Renal cortical epithelial cell (primary cell): ENCODE results near the gene TRIM16. TPM values are rescaled to one million over a fixed set of nuclear protein-coding genes. Genes with fewer than 3 reads are reported as not detected.
"Not testable (repeated sequence)": the region's sequence is repeated elsewhere in the genome, so short reads cannot be mapped to it uniquely, and the experiment has no call there.

ENCODE experiments used
- DNase-seq: peaks from one replicate; pipeline ENCODE4 v3.0.0-alpha.2; 2011; ENCODE audit warnings: low read depth
- total RNA-seq: library from RNA; depleted of rRNA; stranded (reverse); fragments of >200 nt; gene quantifications from 2 replicates; pipeline ENCODE4 v1.2.3, GENCODE V29; 2014

TRIM16 gene
- total RNA-seq, 1 donor from 2014 or later: 71.0 TPM

DNA sequence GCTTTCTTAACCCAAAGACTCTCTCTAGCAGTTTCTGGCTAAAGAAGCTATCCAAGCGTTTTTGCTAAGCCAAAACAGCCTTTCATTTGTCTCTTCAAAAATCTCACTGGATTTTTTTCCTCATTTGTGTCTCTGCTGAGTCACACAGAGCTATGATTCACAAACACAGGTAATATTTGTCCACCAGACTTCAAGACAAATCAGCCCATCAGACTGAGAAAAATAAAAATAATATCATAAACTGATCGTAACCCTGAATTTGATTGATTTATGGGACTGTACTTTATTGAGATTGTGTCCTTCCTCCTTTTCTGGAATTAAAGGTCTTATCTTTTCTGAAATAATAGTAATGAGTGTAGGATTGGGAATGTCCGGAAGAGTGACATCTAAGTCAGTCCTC is 25.8 kb downstream of the TRIM16 start:
- peak; percentile 57 for DNase-seq

- peak; percentile 58 for DNase-seq
These were observed 26.2 kb downstream of the TRIM16 start for GRCh38 chr17:15657868-15658267.

DNA sequence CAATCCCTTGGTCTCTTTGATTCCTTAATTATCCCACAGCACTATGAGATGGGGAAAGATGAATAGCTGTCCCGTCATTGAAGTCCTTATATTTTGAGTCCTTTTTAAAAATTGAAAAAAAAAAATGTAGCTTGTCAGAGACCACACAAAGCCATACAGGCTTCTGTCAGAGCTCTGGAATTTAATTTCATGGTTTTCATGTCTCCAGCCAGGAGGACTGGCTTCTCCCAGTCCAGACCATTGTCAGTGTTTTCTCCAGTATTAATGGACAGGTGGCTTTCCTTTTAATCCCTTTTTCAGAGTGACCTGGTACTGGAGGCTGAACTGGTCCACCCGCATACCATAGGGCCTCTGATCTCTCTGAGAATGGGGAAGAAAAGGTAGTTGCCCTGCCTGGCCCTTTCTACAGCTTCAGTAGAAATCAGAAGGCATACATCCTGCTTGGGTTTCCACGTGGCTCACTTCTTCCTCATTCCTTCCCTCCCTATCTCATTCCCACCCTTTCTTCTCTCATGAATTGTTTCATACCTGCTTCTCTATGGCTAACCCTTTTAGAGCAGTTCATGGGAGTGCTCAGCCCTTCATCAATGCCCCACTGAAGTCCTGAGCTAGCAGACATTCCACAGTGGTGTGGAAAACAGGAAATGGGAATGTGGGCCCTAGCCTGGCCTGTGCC is 29.1 kb downstream of the TRIM16 start:
- peak; percentile 72 for DNase-seq

GRCh38 chr17:15654401-15654800 is 29.7 kb downstream of the TRIM16 start:
- DNase-seq: peak; percentile 42

GRCh38 chr17:15652960-15653359 is 31.2 kb downstream of the TRIM16 start:
- no peak for DNase-seq

GRCh38 chr17:15651583-15652110 is 32.5 kb downstream of the TRIM16 start:
- DNase-seq: peak; percentile 97

GRCh38 chr17:15650741-15651582 is 33.1 kb downstream of the TRIM16 start:
- DNase-seq: no peak

DNA sequence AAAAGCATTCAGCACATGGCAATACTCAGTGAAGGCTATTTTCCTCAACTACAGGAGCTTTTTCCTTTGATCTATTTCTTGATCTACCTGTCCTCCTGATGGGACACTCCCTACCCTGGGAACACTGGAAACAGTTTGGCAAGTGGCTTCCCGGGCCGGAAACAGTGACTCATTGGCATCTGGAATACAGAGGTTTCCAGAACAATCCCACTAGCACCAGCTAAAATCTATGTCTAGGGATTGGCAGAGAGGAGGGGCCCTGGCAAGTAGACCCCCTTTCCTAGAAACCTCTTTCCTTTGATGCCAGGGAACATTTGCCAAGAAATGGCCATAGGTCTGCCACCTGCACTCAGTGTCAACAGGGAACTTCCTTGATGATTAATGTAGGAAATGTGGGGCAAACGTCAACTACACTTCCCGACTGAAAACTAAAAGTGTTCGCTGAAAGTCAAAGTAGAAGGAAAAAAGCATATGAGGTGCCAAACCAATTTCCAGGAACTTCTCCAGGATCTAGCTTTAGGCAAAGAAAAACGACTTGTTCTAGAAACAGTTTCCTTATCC is 34.2 kb downstream of the TRIM16 start:
- DNase-seq: peak; percentile 53

GRCh38 chr17:15648386-15648785 is 35.7 kb downstream of the TRIM16 start:
- no peak for DNase-seq

GRCh38 chr17:15645942-15646312 is 38.2 kb downstream of the TRIM16 start:
- DNase-seq: peak; percentile 78

GRCh38 chr17:15645099-15645941 is 38.8 kb downstream of the TRIM16 start:
- peak; percentile 64 for DNase-seq

DNA sequence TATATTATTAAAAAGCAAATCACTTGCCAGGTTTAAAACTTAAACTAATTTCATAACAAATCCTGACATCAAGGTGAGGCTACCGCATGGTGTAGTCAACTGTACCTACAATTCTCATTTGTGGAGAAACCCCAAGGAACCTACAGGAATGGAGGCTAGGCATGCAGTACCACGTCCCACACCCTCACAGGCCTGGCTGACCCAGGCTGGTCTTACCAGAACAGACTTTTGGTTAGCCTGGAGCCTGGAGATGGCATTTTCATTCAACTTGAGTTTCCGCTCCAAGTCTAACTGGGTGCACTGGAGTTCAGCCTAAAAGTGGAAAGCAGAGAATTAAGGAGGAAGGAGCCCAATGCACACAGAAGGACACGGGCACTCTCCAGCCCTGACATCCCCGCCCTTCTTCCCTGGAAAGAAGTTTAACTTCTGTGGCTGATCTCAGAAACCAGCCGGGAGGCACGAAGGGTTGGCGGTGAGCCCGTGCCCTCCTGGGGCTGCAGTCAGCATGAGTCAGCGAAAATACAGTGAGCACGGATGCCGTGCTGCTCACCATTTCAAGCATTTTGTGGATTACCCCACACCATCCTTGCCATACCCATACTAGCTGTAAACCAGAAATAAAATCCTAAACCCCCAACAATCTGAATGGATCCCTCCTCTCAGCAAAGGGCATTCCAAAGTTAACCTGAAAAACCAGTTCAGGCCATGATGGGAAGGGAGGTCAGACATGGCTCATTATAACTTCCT is 41.4 kb downstream of the TRIM16 start:
- not testable (repeated sequence) for DNase-seq

DNA sequence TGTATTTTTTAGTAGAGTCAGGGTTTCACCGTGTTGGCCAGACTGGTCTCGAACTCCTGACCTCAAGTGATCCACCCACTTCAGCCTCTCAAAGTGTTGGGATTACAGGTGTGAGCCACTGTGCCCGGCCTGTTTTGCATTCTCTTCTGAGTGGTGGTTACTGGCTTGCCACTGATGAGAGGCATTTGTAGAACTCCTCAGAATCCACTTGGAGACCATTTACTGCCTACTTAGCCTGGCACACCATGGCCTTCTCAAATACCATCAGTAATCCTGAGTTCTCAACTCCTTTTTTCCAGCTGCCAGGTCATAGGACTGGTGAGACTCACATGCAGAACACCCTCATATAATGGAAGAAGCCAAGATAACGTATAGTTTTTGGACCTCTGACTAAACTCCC is 42.1 kb downstream of the TRIM16 start:
- not testable (repeated sequence) for DNase-seq

- not testable (repeated sequence) for DNase-seq
These were observed 53.1 kb downstream of the TRIM16 start for GRCh38 chr17:15630930-15631453.

DNA sequence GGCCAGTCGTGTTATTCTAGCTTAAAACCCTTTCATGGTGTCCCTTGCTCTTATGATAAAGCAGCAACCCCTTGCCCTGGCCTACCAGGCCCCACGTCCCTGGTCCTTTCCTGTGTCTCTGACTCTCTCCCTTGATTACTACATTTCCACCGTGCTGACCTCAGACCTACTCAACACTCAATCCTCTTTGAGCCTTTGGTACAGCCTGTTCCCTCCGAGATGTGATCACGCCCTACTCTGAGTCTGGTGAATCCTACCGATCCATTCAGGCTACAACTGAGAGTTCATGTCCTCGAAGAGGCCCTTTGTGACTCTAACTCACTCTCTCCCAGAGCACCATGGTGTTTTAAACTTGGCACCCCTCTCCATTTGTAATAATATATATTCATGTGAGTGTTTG is 54.1 kb downstream of the TRIM16 start:
- not testable (repeated sequence) for DNase-seq

GRCh38 chr17:15623661-15624209 is 60.4 kb downstream of the TRIM16 start:
- DNase-seq: not testable (repeated sequence)

- DNase-seq: not testable (repeated sequence)
These were observed 60.9 kb downstream of the TRIM16 start for GRCh38 chr17:15623255-15623654.

GRCh38 chr17:15622124-15622523 is 62.0 kb downstream of the TRIM16 start:
- DNase-seq: not testable (repeated sequence)

DNA sequence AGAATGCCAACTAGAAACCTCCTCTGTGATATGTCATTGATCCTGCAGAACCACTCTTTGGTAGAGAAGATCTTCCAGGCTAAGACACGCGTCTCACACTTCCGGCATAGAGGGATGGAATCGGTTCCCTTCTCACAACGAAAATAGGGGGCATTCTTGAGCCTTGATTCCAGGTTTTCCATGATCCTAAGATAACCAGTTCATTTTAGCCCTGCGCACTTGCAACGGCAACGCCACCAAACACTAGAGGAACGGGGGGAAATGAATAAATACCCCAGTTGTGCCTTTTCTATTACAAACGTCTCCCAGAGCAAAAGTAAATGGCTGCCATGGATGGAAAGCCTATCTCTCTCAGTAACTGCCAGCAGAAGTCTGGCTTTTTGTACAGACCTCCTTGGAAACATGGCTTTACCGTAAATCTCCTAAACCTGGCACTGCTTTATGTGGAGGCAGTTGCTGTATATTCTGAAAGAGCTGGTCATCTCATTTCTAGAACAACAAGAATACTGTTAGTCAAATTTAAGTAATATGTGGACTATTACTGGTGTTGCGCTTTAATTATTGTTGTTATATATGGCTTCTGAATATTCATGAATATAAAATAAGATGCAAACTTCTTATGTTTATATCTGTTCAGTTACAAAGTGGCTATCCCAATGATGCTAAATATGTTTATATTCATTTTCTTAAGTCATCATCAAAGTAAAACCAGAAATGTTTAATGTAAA is 64.6 kb downstream of the TRIM16 start, which contains the start of gene FBXW10B:
FBXW10B (minus strand) TSS at position 374 of the 728 bp plus-strand sequence; CDS start at position 182, 192 bp downstream.
- DNase-seq: not testable (repeated sequence)
